Midbrain (tissue), 1 donor: Measurements from ENCODE around the gene SMAD9.
"Not testable (repeated sequence)": the region's sequence is repeated elsewhere in the genome, so short reads cannot be mapped to it uniquely, and the experiment has no call there.

Source experiments
- DNase-seq: peaks from one replicate; lab custom pipeline; 2025; lab: John Stamatoyannopoulos, UW

SMAD9 gene

GRCh38 chr13:36910545-36910944 lies 9.5 kb downstream of the SMAD9 start:
- no peak for DNase-seq

DNA sequence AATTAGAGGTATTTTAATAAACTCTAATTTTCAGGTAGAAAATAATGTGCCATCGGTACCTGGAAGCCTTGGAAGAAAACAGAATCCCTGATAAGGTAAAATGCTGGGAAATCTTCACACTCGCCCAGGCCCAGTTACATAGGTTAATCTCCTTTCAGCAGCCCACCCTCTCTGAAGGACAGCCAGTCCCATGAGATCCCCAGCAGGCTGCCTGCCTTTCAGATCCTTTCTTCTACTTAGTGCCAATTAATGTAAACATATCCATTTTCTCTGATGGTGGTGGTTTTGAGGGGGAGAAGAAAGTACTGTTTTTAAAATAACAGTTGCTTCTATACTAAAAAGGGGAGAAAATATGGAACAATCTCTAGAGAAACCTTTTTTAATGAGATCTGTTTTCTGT lies 12.2 kb downstream of the SMAD9 start:
- DNase-seq, result no peak

DNA sequence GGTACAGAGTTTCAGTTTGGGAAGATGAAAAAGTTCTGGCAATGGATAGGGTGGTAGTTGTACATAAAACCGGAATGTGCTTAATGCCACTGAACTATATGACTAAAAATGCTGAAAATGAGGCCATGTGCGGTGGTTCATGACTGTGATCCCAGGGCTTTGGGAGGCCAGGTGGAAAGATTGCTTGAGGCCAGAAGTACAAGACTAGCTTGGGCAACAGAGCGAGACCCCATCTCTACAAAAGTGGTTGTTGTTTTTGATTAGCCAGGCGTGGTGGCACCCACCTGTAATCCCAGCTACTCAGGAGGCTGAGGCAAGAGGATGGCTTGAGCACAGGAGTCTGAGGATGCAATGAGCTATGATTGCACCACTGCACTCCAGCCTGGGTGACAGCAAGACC lies 12.8 kb downstream of the SMAD9 start:
- DNase-seq, result no peak

GRCh38 chr13:36905944-36906343 lies 14.1 kb downstream of the SMAD9 start:
- no peak for DNase-seq

DNA sequence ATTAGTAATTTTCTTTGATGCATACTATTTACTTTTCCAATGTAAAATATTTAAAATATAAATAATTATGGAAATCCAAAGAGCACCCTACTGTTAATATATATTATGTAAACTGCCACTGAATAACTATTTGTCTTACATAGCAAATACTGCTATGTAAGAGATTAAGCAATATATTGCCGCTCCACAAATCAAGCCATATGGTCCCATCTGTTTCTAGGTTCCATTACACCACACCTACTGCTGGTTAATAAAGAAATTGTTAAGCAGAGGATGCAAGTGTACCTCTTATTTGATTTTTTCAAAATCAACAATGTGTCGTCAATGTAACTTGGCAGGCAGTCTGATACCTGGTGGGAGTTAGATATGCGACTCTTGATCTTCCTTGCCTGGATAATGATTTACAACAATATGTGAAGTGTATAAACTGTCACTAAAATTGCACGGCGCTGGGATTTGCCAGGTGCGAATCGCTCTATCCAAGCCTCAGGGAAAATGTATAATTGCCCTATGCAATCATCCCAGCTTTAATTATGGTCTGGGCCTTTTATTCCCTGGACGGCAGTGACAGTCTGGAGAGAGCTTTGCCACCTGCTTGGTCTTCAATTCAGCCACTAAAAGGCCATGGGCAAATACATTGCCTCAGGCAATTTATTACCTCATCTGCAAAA lies 16.0 kb downstream of the SMAD9 start:
- no peak for DNase-seq

DNA sequence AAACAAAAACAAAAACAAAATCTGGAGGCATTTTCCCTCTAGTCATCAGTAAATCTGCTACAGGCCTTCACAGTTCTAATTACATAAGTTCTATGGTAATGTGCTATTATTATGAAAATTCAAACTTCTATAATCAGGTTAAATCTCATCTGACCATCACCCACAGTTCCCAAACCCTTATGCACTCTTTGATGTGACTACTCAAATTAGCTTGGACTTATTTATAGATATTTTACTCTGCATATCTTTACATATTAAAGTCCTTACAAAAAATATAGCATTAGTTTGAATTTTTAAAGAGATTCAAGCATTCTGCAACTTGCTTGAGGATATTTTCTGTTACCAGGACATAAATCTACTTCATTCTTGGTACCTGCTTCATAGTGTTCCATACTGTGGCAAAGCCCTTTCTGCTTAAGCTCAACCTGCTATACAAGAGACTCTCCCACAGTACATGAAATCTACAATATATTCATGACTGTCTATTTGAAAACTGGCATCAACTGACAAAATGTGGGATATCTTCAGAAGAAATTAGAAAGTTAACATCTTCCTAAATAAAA lies 22.9 kb downstream of the SMAD9 start:
- DNase-seq, result no peak

DNA sequence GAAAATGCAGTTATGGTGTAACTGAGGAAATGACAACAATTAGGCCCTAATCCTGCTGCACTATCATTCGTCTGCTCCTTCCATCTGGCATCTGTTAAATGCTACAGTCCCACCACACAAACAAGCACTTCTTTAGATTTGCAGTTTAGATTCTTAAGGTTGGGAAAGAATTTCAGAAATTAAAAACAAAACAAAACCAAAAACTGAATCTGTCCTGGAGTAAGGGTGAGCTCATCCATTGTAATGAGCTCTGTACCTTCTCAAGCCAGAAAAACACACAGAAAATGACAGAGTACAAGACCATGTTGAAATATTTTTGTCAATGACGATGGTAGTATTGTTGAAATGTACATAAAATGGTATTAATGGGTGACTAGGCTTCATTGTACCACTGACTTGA lies 28.3 kb downstream of the SMAD9 start:
- DNase-seq, result no peak

GRCh38 chr13:36888645-36889044 lies 31.4 kb downstream of the SMAD9 start:
- no peak for DNase-seq

- no peak for DNase-seq
These were observed 32.1 kb downstream of the SMAD9 start for GRCh38 chr13:36887758-36888521.

DNA sequence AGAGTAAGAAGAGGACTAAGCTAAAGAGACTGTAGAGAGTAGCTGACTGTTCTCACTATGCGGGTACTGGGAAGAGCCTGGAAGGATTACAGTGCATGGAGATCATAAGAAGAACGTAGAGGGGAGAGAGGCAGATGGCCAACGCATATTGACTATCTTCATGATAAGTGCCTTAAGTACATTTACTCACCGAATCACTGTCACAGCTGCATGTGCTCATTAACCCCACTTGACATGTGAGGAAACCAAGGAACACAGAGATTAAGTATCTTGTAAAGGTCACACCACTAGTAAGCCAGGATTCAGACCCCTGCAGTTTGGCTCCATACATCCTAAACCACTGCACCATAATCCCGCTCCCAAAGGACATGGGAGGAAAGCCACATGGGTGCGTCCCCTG lies 34.1 kb downstream of the SMAD9 start:
- no peak for DNase-seq

GRCh38 chr13:36884235-36884634 lies 35.8 kb downstream of the SMAD9 start:
- no peak for DNase-seq

- DNase-seq, result no peak
These were observed 36.2 kb downstream of the SMAD9 start for GRCh38 chr13:36883824-36884223.

DNA sequence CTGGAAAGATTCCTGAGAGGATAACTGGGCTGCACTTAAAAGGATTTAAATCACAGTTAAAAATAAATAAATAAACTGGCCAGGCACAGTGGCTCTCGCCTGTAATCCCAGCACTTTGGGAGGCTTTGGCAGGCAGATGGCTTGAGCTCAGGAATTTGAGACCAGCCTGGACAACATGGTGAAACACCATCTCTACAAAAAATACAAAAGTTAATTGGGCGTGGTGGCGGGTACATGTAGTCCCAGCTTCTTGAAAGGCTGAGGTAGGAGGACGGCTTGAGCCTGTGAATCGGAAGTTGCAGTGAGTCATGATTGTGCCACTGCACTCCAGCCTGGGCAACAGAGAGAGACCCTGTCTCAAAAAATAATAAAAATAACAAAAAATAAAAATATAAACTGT lies 36.6 kb downstream of the SMAD9 start:
- DNase-seq, result not testable (repeated sequence)

- no peak for DNase-seq
These were observed 37.1 kb downstream of the SMAD9 start for GRCh38 chr13:36882829-36883390.

GRCh38 chr13:36880961-36881360 lies 39.1 kb downstream of the SMAD9 start:
- DNase-seq, result no peak

GRCh38 chr13:36879218-36879938 lies 40.7 kb downstream of the SMAD9 start:
- DNase-seq, result no peak

DNA sequence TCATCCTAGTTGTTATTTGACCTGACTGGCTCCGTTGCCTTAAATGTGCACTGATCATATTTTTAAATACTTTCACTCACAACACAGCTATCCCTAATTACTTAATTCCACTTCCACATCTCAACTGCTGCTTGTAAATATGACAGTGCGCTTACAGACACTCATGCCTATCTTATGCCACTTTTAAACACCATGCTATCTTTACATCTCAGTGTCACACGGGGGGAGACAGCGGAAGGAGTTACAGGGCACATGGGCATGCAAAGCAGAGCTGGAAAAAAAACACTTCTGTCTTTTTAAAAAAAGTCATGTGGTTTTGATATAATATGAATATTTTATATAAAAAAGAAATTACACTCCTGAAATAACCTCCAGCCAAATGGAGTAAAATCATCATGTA lies 44.1 kb downstream of the SMAD9 start:
- no peak for DNase-seq

DNA sequence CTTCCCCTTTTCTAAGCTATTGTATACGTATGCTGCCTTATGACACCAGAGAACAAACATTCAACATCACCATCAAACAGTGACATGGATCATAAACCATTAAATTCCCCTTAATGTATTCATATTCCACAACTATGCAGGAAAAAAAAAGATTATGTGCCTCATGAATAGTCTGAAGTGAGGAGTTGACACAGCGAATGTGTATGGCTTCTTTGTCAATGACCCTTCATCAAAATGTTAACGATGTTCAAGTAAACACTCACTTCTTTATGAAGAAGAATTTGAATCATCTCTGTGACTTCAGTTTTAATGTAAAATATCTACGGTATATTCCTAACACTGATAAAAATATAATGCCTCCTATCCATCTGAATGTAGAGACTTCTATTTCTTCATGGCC lies 44.6 kb downstream of the SMAD9 start:
- DNase-seq, result no peak

- peak; percentile 51 for DNase-seq
These were observed 47.4 kb downstream of the SMAD9 start for GRCh38 chr13:36872621-36873020.

GRCh38 chr13:36870050-36870692 lies 49.9 kb downstream of the SMAD9 start:
- no peak for DNase-seq

- DNase-seq, result no peak
These were observed 53.8 kb downstream of the SMAD9 start for GRCh38 chr13:36866232-36866631.

GRCh38 chr13:36865265-36865664 lies 54.8 kb downstream of the SMAD9 start:
- no peak for DNase-seq
